Measurements from ENCODE around the gene CLCN2.

GRCh38 chr3:184388936-184389230 is 27.5 kb upstream of the CLCN2 start:
- TF ChIP-seq CTCF (IDR thresholded peaks at IDR 0.05) (no peak), EP300 (IDR thresholded peaks at IDR 0.05; ENCODE audit: low read depth) (no peak)
